Activated CD8-positive, alpha-beta memory T cell treated with anti-CD3 and anti-CD28 coated beads for 4 hours (primary cell): Measurements from ENCODE around the gene MIOS.

Experiments
- DNase-seq, 2 donors: peaks; one replicate each; pipeline ENCODE4 v3.0.0-alpha.2; 2020; ENCODE audit warnings: low read depth in 2 of 2

The MIOS gene

DNA sequence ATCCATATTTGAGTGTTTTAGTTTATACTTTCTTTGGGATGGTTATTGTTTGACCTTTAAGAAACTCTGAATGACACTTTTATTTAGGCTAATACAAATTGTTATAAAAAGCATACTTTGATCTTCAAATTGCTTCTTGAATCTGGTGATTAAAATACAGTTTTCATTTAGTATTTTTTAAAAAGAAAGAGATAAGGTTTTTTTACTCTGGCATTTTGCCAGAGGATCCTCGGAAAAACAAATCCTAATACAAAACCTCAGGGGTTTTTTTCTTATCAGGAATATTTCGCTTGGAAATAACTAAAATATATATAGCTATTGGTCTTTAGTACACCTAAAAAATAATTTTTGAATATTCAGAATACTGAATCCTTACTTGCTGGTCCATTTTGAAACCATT, 17.0 kb downstream of the MIOS start:
- DNase-seq = no peak

DNA sequence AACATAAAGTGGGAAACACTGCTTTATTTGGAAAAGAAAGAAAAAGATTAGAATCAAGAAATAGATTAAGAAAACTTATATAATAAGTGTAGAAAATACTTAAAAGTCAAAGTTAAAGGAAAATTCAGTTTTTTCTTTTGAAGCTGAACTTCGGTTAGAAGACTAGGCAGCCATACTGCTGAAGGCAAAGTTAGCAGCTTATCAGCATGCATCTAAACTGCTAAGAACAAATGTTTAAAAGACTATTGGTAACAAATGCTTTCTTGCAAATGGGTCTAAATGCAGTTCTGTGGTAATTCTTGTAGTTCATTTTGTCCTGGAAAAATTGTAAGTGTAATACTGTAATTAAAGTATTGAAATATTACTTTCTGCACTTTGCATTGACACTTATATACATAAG, 18.0 kb downstream of the MIOS start:
- no peak for DNase-seq

DNA sequence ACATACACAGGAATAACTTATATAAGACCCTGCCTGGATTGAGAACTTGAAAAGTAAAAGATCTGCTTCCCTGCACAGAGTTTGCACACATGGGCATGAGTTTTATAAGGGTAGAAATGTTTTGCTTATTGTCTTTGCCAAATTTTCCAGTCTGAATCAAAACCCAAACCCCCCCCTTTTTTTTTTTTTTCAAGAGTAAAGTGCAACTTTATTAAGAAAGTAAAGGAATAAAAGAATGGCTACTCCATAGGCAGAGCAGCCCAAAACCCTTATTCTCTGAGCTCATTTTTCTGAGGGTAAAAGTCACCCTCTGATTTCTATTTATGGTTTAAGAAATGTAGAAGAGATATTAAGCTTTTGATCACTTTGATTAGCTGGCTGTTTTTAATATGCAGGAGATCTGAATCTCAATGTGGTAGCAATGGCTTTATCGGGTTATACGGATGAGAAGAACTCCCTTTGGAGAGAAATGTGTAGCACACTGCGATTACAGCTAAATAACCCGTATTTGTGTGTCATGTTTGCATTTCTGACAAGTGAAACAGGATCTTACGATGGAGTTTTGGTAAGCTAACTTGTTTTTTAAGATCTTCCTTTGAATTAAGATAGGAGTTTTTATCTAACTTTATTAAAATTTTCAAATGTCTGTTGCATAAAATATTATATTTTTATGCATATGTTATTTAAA, 18.7 kb downstream of the MIOS start:
- no peak for DNase-seq

DNA sequence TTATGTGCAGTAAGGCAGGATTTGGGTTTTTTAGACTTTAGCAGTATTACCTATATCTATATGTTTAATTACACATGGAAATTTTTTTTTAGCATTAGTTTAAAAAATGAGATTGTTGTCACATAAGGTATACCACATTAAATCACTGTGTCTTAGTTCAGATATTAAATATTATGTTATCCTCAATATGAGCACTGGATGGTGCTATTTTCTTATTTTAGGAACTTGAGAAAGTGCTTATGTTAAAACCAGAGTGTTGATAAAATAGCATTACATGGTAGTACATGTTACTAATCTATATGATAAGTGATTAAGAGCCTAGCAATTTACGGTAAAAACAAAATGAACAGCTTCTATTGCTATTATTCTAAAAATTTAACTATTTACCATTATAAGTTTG, 28.8 kb downstream of the MIOS start:
- DNase-seq = no peak

DNA sequence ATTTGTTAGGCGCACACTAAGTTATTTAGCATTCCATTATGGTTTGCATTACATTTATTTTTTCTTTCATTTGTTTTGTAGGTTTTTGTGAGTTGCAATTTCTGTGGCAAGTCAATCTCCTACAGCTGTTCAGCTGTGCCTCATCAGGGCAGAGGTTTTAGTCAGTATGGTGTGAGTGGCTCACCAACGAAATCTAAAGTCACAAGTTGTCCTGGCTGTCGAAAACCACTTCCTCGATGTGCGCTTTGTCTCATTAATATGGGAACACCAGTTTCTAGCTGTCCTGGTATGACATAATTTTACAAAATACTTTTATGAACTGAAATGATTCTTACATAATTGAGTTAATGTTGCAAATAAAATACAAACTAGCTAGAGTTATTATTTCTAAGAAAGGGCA, 29.5 kb downstream of the MIOS start:
- DNase-seq = no peak

DNA sequence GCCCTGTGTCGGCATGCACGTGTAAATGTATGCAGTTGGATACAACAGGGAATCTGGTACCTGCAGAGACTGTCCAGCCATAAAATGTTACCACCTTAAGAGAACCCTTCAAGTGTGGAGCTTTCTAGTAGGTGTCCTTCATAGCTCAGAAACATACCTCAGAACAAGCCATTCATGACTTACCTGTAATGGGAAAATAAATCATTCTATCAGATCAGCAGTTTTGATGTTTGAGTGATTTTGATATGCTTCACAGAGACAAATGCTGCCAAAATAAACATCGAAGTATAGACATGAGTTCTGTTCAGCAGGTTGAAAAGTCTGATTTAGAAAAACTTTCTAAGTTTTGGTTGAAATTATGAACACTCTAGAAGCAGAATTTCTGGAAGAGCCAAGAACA, 40.3 kb downstream of the MIOS start:
- no peak for DNase-seq

DNA sequence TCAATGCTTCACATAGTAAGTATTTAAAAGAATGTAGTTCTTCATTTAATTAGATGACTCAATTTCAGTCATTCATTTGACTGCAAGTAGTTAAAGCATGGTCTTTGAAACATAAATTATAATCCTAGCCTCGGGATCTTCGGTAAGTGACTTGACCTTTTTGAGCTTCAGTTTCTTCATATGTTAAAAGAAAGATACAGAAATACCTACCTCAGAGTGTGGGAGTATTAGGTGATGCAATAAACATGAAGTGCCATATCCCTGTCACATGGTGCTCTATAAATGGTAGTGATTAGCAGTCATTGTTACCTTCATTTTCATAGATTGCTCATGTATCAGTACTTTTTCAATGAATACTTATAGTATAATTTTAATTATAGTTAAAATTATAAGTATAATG, 42.6 kb downstream of the MIOS start:
- no peak for DNase-seq

DNA sequence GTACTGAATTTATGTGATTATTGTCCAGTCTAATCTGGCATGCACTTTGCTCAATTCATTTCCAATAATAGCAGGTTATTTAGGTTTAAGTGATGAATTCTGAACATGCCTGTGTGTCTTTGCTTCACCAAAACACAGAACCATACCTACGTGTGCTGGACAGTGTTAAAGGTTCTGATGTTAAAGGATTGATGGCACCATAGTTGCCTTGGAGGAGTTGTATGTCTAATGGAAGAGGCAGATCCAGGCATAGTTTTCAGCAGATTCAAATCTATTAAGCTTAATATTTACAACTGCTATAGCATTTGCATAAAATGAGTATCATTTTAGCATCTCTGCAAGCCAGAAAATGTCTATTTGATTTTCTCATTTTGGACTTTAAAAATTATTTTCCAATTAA, 45.8 kb downstream of the MIOS start:
- DNase-seq = no peak

DNA sequence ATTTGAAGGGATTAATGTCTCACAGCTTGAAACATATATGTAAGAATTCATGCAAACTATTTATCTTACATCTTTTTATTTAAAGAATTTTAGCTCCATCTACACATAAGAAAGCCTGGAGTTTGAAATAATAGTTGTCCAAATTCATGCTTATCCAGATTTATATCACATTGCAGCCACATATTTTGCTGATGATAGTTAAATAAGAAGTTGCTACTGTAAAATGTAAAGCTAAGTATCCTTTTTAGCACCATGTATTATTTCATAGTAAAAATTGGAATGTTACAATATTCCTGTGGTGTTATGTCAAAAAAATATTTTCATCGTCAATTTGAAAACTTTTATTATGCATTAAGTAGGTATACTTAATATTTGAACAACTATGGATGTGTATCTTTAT, 46.5 kb downstream of the MIOS start:
- no peak for DNase-seq

DNA sequence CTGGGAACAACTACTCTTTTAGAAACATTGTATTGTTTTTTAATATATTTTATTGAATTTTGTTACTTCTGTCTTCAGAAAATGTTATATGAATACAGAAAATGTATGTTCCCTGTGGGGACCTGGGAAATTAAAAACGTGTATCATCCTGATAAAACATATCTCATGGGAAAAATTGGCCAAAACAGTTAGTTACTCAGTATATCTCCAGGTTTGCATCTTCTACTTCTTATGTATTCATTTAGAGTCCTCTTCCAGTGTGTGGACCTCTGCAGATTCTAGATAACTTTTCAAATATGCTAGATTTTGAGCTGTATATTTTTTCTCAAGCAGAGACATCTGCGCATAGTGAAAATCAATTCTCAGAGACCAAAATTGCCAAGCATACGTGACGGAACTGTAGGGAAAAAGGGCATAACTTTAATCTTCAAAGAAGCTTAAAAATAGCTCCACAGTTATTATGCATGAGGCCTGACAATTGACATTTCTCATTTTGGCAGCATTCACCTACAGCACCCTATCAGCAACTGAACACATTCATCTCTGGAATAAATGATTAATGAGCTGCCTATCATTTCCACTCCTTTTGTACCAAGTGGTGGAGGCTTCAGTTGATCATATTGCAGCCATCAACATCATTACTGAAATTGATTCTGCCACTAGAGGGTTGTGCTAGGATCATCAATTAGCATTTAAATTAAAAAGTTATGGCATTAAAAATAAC, 47.5 kb downstream of the MIOS start:
- no peak for DNase-seq

DNA sequence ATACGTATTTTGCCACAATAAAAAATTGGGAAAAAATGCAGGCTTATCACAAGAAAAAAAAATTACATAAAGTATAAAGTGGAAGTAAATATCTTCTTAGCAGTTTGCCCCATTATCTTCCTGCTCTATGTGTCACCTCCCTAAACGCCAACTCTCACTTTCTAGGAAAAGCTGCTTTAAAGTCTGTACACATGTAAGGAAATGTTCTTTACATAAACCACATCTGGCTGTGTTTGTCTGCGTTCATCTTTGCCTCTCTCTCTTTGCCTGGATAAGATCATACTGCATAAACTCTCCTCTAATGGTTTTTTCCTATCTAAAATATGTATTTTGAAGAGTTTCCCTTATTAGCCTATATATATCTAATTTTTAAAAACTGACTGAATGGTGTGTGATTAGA, 50.9 kb downstream of the MIOS start:
- DNase-seq = no peak

DNA sequence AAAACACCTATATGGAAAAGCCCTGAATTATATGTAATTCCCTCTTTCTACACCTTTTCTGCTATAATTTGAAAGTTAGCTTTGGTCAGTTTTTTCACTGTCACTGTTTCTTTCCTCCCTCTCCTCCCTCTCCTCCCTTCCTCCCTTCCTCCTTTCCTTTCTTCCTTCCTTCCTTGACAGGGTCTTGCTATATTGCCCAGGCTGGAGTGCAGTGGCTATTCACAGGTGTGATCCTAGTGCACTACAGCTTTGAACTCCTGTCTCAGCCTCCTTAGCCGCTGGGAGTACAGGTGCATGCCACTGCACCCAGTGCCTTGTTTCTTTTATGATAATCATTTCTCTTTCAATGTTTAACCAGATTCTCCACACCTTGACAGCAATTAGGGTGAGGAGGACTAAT, 51.7 kb downstream of the MIOS start:
- DNase-seq = no peak

DNA sequence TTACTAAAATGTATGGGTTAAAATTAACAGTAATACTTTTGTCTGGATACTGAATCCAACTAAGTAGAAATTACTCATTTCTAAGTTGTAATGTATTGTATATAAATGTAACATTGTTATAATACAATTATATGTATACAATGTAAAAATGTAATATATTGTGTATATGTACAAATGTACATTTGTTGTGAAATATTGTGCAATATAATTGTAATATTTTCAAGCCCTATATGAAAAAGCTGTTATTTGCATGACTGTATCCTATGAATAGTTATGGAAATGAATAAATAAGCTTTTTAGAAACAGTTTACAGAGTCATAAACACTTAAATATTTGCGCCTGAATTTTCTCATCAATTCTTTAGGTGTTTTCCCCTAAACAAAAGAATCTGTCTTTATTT, 53.6 kb downstream of the MIOS start:
- no peak for DNase-seq

DNA sequence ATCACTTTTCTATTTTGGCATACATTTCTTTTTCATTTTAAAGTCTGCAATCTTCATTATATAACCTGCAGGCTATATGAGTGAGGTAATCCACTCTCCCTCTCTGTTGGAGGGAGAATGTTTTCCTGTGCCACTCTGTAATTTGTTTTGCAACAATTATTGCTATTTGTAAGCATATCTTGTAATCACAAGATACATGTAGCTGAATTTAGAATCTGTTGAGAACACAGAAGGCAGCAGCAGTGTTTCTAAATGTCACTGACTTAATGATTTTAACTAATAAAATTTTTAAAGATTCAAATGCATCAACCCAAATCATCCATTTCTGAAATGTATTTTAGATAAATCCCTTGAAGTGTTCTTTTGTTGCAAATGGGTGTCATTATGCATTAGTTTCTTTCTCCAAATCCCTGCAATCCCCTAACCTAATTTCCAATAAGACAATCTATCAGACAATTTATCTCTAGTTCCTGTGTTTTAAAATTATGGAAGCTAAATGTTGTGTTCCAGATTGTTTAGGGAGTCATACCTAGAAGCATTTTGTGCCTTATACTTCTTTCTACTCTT, 54.0 kb downstream of the MIOS start:
- DNase-seq = no peak

DNA sequence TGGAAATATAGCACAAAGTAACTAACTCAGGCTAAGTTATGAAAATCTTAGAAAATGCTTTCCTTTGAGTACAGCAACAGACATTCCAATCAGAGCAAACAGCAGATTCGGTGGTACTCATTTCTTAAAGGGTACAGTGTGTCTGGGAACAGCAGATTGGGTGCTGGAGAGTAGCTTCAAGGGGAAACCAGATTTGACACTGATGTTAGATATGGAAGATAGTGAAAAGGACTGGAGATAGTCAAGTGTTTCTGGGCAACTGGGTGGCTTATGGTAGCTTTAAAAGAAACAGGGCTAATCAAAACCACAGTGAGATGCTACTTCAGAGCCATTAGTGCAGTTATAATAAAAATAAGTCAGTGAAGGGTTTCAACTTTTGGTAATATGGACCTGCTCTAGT, 61.8 kb downstream of the MIOS start:
- no peak for DNase-seq

DNA sequence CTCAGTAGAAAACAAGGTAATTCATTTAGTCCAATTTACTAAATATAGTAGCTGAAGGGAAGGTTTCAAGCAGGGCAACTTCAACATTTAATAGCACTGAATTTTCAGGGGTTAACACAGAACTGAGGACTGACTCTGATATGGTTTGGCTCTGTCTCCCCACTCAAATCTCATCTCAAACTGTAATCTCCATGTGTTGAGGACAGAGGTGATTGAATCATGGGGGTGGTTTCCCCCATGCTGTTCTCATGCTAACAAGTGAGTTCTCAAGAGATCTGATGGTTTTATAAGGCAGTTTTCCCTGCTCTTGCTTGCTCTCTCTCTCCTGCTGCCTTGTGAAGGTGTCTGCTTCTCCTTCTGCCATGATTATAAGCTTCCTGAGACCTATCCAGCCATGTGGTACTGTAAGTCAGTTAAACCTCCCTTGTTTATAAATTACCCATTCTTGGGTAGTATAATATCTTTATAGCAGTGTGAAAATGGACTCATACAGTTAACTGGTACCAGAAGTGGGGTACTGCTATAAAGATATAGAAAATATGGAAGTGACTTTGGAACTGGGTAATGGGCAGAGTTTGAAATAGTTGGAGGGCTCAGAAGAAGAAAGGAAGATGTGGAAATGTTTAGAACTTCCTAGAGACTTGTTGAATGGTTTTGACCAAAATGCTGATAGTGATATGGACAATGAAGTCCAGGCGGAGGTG, 64.1 kb downstream of the MIOS start:
- no peak for DNase-seq

DNA sequence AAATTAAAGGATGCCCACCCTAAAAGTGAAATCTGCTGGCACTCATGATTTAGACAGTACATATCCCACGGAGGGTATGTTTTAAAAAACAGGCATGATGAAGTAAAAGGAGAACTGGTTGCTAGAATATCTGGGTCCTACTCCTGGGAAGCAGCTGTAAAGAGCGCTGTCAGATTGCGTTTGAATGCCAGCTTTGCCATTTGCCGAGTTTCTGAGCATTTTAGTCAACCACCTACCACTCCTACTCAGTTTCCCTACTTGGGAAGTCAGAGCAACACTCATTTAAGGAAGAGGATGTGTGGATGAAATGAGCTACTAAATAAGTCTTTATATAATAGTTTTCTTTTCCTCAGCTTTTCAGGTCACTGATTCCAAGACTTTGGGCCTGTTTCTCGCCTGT, 72.7 kb downstream of the MIOS start:
- DNase-seq = no peak

DNA sequence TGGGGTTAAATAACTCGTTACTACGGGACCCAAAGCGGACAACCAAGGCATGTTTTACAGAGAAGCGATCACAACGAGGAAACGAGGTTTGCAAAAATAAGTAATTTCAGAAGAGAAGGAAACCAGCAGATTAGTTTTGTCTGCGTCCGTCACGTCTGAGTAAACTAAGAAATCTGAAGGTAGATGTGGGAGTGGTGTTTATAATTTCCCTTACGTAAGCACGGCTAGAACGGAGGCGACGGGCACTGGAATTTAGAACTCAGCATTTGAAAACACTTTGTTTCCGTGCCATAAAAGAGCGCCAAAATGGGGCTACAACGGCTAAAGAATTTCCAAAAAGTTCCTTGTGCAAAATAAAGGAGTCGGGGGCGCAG, 73.2 kb downstream of the MIOS start:
- peak; percentile 14 to 24 for DNase-seq

DNA sequence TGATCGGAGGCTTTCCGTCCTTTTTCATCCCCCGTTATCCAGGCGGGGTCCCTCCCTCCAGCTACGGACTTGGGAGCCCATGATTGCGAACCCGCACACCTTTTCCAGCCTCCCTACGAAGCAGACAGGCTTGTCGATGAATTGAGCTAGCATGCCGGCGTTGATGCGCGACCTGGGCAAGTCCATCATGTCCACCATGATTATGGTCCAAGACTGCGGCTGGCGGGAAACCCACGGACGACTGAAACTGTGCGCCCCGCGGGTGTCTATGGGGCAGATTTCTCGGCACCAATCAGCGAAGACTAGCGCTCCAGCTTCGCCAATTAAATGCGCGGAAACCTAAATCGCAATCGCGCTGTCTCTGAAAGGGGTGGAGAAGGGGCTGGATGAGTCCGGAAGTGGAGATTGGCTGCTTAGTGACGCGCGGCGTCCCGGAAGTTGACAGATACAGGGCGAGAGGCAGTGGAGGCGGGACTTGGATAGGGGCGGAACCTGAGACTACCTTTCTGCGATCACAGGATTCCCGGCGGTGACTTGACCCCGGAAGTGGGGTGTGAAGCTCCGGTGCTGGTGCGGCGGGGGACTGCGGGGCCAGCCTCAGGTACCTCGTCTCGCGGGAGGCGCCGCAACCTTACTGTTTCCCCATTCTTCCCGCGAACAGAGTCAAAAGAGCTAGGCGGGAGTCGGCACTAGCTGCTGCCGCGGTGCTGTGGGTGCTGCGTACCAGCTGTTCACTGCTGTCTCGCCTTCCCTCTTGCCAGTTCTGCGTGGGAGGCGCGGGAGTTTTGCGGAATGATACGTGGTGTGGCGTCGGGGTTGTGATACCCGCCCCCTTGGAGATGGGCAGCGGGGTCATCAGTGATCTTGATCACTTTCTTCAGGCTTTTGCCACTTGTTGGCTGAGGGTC, 73.8 kb downstream of the MIOS start, which contains the start of gene UMAD1:
Gene UMAD1 (plus strand): TSS at position 532 of the 908 bp plus-strand sequence. CDS start 32,620 bp downstream, outside the sequence.
- DNase-seq = peak; percentile 92 to 98

DNA sequence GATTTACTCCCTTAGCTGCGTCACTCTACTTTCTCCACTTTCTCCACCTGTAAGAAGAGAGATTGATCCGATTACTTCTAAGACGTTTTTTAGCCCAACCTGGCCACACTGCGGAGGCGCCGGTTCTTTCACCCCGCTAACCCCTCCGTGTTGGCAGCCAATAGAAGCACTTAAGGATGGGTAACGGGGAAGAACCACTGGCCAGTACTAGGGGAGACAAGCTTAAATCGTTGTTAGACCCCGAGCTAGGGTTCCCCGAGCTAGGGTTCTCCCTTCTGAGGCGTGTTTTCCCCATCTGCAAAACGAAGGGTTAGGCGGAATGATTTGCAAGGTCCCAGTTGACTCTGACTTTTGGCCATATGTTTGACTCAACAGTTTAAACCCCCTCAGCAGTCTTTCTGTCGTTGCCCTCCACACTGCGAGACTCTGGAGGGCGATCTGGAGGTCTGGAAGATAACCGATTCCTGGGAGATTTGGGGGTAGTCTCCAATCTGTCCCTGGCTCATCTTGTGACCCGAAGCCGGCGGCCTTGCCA, 74.5 kb downstream of the MIOS start:
- no peak for DNase-seq

DNA sequence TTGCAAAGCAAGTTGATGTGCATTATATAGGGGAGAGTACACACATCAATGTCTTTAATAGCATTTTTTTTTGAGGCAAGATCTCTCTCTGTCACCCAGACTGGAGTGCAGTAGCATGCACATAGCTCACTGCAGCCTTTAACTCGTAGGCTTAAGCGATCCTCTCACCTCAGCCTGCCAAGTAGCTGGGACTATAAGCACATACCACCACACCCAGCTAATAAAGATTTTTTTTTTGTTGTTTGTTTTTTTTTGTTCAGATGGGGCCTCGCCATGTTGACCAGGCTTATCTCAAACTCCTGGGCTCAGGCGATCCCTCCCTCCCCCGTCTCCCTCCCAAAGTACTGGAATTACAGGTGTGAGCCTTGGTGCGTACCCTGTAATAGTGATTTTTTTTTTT, 75.4 kb downstream of the MIOS start:
- no peak for DNase-seq
